ENCODE data around the gene ADGRG3. TPM values are rescaled to one million over a fixed set of nuclear protein-coding genes. Genes with fewer than 3 reads are reported as not detected.
A peak's percentile ranks its signal among the peaks of the same experiment; 100 is the strongest.

The ADGRG3 gene
- total and polyA plus RNA-seq, 2 of the 8 experiments (the other 6 are each of a cell fraction or from before 2014, with no cell fraction given) = 0.28 to 0.98 TPM

GRCh38 chr16:57648581-57649442 lies 19.3 kb upstream of the ADGRG3 start:
- 44% methylated on average over 18 of the region's 18 CpGs; no CpG with 5 or more reads in 1 of the 2 experiments for WGBS, 2 experiments (ENCODE audit: extremely low coverage in 1 of 2, insufficient coverage in 1 of 2, insufficient read length in 1 of 2, insufficient replicate concordance in 2 of 2, low coverage in 1 of 2, low lambda C conversion rate in 2 of 2, missing lambda C conversion rate in 1 of 2)
- POLR2A ChIA-PET (ENCODE audit: partially characterized antibody) = interaction anchor here (0.6 to 1.7 kb wide), 4 partner anchors 22 to 112 kb away, joined by 3 to 4 read pairs (median 3); partner anchors contain the start of gene KATNB1
- H2AK5ac ChIP-seq (ENCODE audit: low read depth, low read length) = 0 out of 2 replicates have a peak overlapping the region, but pooled peaks have one; percentile 58
- no peaks in the 10 kb centered on the region; a peak in 1 of 8 replicates for H3K36me3 ChIP-seq (ENCODE audit: control insufficient read depth in 2 of 4, insufficient read depth in 4 of 4, low read length in 3 of 4)
- H3K27ac ChIP-seq (ENCODE audit: low read depth, low read length) = no peak overlapping the region
- CTCF ChIA-PET (ENCODE audit: partially characterized antibody) = interaction anchor here (0.5 to 6.6 kb wide), 63 partner anchors 9 to 873 kb away, joined by 3 to 122 read pairs (median 4); partner anchors contain the start of genes ADGRG1, ADGRG3, DOK4 and DRC7
- peaks cover 0 to under 1% (median 0%) of the 10 kb centered on the region in 4 experiments; a peak in 3 of 7 replicates for H3K4me1 ChIP-seq (replicated peaks in 1 of 4; ENCODE audit: control insufficient read depth in 3 of 4, insufficient read depth in 4 of 4, low read length in 3 of 4)
- H2BK12ac ChIP-seq (ENCODE audit: low read depth, low read length) = no peak overlapping the region; the same call in 1 of the 2 replicates
- no peaks in the 10 kb centered on the region; a peak in 2 of 4 replicates for H3K9me3 ChIP-seq (ENCODE audit: insufficient read depth in 2 of 2, low read depth in 1 of 2, low read length in 1 of 2)
- no peak overlapping the region for H2AFZ ChIP-seq (ENCODE audit: low read length)
- H3K23ac ChIP-seq (ENCODE audit: insufficient read length) = no peak overlapping the region
- H3K4me3 ChIP-seq (ENCODE audit: extremely low read depth in 1 of 4, insufficient read depth in 2 of 4, low read depth in 3 of 4, low read length in 4 of 4) = no peak overlapping the region
- H3K9ac ChIP-seq (replicated peaks in 1 of 4; ENCODE audit: extremely low read depth in 1 of 4, low read depth in 3 of 4, low read length in 3 of 4) = no peak overlapping the region
- FAIRE-seq = peak; percentile 84
- no peak overlapping the region; the same call in 1 of the 2 replicates for H3K18ac ChIP-seq (ENCODE audit: extremely low read depth, low read length)
- H3K79me2 ChIP-seq (ENCODE audit: control insufficient read depth in 1 of 2, insufficient read depth in 2 of 2, low read length in 2 of 2) = no peaks in the 10 kb centered on the region
- no peaks in the 10 kb centered on the region; the same call in 1 of the 2 replicates for H3K23me2 ChIP-seq (ENCODE audit: low read depth, low read length)
- no peak overlapping the region for H3K56ac ChIP-seq (replicated peaks; ENCODE audit: insufficient read length, low read depth, low read length)
- H2BK20ac ChIP-seq (ENCODE audit: low read length) = no peak overlapping the region
- H3K14ac ChIP-seq (ENCODE audit: insufficient read length) = no peak overlapping the region
- no peak overlapping the region for H4K5ac ChIP-seq (ENCODE audit: insufficient read length, low read depth, low read length)
- H4K91ac ChIP-seq (replicated peaks; ENCODE audit: insufficient read length, low read length) = no peak overlapping the region
- no peak overlapping the region for H2BK120ac ChIP-seq (replicated peaks; ENCODE audit: low read depth, low read length)
- no peak overlapping the region for H2BK5ac ChIP-seq (ENCODE audit: low read depth, low read length)
- peak; percentile 65 to 98 for DNase-seq (ENCODE audit: low read depth in 1 of 2, low spot score in 2 of 2)
- no peaks in the 10 kb centered on the region for H3K79me1 ChIP-seq (ENCODE audit: low read depth, low read length)
- peaks cover 0 to 9% of the 10 kb centered on the region in 2 experiments for H4K20me1 ChIP-seq (replicated peaks in 1 of 2; ENCODE audit: control insufficient read depth in 1 of 2, insufficient read depth in 2 of 2, low read length in 2 of 2)
- H3K27me3 ChIP-seq (replicated peaks in 1 of 4; ENCODE audit: control insufficient read depth in 3 of 4, extremely low read depth in 1 of 4, insufficient read depth in 3 of 4, low read length in 3 of 4) = 0 out of 7 replicates have a peak, but pooled peaks cover 0 to 3% (median 0%) of the 10 kb centered on the region in 4 experiments
- no peak overlapping the region for H2BK15ac ChIP-seq (ENCODE audit: low read length)
- no peak overlapping the region for H3K4ac ChIP-seq (replicated peaks; ENCODE audit: insufficient read length, low read depth, low read length)
- no peak overlapping the region for H4K8ac ChIP-seq (ENCODE audit: extremely low read depth, insufficient read depth, low read length)
- no peak overlapping the region for H3K4me2 ChIP-seq (ENCODE audit: insufficient read depth in 1 of 2, low read depth in 2 of 2, low read length in 2 of 2)
- TF ChIP-seq KDM1A (IDR thresholded peaks at IDR 0.05; ENCODE audit: borderline replicate concordance, low read length) = peak; percentile 94
- peak; percentile 81 for TF ChIP-seq ATF3 (IDR thresholded peaks at IDR 0.05; ENCODE audit: insufficient read depth, low read depth, low read length)
- TF ChIP-seq PHF8 (conservative IDR thresholded peaks at IDR 0.05; ENCODE audit: low read depth, low read length) = no peak
- TF ChIP-seq YY1 (IDR thresholded peaks at IDR 0.05; ENCODE audit: low read depth, low read length) = peak; percentile 65
- TF ChIP-seq TAF7 (optimal IDR thresholded peaks at IDR 0.05; ENCODE audit: borderline replicate concordance, low read depth, low read length) = no peak
- no peak for TF ChIP-seq GTF2F1 (IDR thresholded peaks at IDR 0.05; ENCODE audit: borderline replicate concordance, low read depth, low read length)
- TF ChIP-seq EGR1 (IDR thresholded peaks at IDR 0.05; ENCODE audit: borderline replicate concordance, low read depth, low read length) = no peak
- 0 out of 2 replicates have a peak, but pooled peaks have one; percentile 15 for TF ChIP-seq SRF (IDR thresholded peaks at IDR 0.05; ENCODE audit: low read depth, low read length)
- TF ChIP-seq SAP30 (IDR thresholded peaks at IDR 0.05; ENCODE audit: insufficient read depth, insufficient replicate concordance, low read length) = no peak
